B cell (primary cell): ENCODE data around the gene DGKQ.

ENCODE experiments used
- EZH2 ChIP-seq: IDR thresholded peaks from 2 replicates; pipeline ENCODE4 v1.6.1; 2012; ENCODE audit warnings: borderline replicate concordance, low read depth, mild to moderate bottlenecking, moderate library complexity, low read length; ENCODE audit not compliant: insufficient read depth, poor library complexity, severe bottlenecking
- TF ChIP-seq, protein P1 (sequence below): fragments of 200-600 bp; IDR thresholded peaks from one replicate; pipeline ENCODE4 v1.8.0; 2022; ENCODE audit warnings: antibody characterized with exemption, mild to moderate bottlenecking

DNA sequence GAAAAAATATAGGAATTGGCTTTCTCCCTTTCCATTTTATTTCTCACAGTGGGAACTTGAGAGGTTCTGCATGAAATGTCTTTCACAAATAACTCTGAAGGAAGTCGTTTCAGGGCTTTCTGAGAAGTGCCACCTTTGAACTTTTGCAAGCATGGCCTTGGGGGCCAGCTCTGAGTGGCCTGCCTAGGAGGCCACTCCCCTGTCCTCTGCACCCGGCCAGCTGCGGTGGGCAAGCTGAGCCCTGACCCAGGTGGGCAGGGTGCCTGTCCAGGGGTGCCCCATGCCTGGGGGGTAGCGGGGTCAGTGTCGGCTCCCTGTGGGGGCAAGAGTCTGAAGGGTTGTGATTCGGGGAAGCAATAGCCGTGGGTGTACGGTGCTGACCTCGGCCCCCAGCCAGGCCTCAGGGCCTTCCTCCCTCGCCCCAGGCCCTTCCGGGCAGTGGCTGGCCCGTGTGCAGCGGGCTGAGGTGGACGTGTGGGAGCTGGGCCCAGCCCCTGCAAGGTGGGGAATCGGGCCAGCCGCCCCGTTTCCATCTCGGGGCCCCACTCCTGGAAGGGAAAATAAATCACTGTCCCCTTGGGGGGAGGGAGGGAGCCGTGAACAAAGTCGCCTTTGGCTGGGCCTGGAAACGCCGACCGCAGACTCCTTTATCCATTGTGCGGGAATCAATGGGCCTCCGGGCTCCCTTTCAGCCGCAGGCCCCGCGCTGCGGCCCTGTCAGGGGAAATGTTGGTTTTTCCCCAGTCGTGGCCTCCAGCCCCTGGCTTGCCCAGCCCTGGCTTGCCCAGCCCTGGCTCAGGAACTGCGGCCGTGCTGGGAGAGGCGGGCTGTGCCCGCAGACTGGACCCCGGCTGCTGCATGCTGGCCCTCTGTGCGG is 41.2 kb upstream of the DGKQ start:
- TF ChIP-seq, protein P1, sequence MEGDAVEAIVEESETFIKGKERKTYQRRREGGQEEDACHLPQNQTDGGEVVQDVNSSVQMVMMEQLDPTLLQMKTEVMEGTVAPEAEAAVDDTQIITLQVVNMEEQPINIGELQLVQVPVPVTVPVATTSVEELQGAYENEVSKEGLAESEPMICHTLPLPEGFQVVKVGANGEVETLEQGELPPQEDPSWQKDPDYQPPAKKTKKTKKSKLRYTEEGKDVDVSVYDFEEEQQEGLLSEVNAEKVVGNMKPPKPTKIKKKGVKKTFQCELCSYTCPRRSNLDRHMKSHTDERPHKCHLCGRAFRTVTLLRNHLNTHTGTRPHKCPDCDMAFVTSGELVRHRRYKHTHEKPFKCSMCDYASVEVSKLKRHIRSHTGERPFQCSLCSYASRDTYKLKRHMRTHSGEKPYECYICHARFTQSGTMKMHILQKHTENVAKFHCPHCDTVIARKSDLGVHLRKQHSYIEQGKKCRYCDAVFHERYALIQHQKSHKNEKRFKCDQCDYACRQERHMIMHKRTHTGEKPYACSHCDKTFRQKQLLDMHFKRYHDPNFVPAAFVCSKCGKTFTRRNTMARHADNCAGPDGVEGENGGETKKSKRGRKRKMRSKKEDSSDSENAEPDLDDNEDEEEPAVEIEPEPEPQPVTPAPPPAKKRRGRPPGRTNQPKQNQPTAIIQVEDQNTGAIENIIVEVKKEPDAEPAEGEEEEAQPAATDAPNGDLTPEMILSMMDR = no peak
- TF ChIP-seq EZH2 = no peak
